ENCODE measurements around the gene OSBPL3. TPM values are rescaled to one million over a fixed set of nuclear protein-coding genes. Genes with fewer than 3 reads are reported as not detected.

OSBPL3 gene
- total RNA-seq, 4 donors from 2014 or later: 3.2 to 11.4 (median 6.4) TPM

DNA sequence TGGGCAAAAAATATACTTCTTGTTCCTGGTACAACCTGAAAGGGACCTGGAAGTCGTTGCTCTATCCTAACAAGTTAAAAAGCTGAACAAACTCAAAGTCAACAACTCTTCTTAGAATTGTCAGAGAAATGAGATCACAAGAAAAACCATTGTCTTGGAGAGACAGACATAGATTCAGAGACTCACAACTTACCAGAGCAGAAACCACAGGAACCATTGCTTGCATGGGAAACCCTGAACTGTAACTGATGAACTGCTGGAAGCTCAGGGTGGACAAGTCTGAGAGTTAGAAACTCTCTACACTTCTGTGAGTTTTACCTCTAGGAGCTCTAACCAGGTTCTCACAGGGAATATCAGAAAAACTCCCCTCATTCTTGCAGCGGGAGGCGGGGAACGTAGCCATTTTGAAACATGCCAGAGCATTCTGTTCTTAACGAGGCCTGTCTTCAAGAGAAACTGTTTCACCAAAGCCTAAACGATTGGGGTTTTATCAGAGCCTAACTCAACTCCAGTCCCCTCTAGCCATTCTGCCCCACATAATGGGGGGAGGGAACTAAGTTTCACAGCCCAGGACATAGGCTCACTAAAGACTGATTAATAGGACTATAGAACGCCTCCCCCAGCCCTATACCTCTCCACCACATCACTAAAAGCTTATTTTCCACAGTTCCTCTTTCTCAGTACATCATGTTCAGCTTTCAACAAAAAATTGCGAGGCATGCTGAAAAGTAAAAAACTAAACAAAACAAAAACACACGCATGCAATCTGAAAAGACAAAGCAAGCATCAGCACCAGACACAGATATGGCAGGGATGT is 210.8 kb downstream of the OSBPL3 start:
- ATAC-seq: no peak
- 52 to 76% methylated on average over 4 to 5 of the region's 9 CpGs for WGBS, 2 donors (ENCODE audit: low coverage in 1 of 2)

DNA sequence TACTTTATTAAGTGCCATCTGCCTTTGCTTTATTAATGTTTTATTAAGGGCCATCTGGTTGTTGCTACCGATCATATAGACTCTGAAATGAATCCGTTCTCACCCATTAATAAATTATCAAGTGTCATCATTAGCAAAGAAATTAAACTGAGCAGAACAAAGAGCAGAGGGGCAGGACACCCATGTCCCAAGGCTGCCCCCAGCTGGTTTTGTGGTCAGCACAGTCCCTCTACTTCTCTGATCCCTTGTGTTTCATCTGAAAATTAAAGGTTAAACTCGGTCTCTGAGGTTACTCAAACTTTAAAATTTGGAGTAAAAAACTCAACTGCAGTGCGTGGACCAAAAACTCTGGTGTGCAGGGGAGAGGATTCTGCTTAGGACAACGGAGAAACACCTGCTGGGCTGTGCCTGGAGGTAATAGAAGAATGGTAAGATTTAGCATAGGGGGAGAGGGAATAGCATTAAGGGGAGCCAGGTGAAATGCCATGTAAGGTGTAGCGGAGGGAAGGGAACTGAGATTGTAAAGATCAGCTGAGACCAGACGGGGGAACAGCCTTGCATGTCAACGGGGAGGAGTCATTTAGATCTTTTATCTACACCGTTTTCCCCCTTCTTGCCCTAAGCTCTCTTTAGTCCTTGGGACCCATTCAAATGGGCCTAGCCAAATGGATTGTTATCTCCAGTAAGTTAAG is 212.0 kb downstream of the OSBPL3 start:
- ATAC-seq: no peak
- WGBS, 2 donors (ENCODE audit: low coverage in 1 of 2): 61 to 66% methylated on average over 6 to 9 of the region's 9 CpGs
- no peaks in the 10 kb centered on the region for H3K36me3 ChIP-seq

More for the DNA sequence above, 210.8 kb downstream of the OSBPL3 start:
- H3K9me3 ChIP-seq: peaks cover 0 to 21% (median 0%) of the 10 kb centered on the region in 3 donors
- TF ChIP-seq POLR2A (IDR thresholded peaks at IDR 0.05): no peak
- TF ChIP-seq EP300 (IDR thresholded peaks at IDR 0.05): no peak
- TF ChIP-seq, protein P1, sequence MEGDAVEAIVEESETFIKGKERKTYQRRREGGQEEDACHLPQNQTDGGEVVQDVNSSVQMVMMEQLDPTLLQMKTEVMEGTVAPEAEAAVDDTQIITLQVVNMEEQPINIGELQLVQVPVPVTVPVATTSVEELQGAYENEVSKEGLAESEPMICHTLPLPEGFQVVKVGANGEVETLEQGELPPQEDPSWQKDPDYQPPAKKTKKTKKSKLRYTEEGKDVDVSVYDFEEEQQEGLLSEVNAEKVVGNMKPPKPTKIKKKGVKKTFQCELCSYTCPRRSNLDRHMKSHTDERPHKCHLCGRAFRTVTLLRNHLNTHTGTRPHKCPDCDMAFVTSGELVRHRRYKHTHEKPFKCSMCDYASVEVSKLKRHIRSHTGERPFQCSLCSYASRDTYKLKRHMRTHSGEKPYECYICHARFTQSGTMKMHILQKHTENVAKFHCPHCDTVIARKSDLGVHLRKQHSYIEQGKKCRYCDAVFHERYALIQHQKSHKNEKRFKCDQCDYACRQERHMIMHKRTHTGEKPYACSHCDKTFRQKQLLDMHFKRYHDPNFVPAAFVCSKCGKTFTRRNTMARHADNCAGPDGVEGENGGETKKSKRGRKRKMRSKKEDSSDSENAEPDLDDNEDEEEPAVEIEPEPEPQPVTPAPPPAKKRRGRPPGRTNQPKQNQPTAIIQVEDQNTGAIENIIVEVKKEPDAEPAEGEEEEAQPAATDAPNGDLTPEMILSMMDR (IDR thresholded peaks at IDR 0.05): no peak
- TF ChIP-seq POLR2AphosphoS5 (IDR thresholded peaks at IDR 0.05): no peak
- H3K27ac ChIP-seq: no peak overlapping the region
- no peaks in the 10 kb centered on the region for H3K27me3 ChIP-seq
- H3K36me3 ChIP-seq: no peaks in the 10 kb centered on the region
- H3K4me1 ChIP-seq: no peaks in the 10 kb centered on the region
- H3K4me3 ChIP-seq: no peak overlapping the region

DNA sequence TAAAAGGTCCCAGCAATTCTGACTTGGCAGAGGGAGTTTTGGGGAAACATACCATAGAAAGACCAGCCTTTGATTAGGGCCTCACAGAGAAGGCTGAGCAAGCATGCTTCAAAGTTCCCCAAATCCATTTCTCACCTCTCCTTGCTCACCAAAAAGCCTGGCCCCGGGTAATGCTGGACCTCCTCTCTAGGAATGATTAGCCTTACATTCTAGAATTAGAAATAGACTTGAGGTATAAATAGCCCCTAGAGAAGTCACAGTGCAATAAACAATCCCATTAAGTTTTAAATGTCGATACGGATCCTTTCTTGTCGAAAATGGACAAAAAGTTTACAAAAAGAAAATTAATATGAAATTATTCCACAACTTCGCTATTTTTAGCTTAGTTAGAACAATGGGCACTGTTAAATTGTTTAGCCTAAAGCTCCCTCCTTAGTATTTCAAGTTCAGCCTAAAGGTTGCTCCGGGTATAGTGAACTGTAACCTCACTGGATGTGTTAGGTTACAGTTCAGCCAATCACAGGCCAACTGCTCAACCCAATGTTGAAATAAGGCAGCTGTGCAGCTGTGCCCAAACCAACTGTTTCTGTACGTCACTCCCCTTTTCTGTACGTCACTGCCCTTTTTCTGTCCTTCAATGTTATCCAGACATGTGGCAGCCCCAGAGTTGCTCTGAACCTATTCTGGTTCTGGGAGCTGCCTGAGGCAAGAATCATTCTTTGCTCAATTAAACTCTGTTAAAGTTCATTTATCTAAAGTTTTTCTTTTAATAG is 214.8 kb downstream of the OSBPL3 start:
- no peaks in the 10 kb centered on the region for H3K27me3 ChIP-seq
- 45 to 50% methylated on average over 6 to 8 of the region's 8 CpGs for WGBS, 2 donors (ENCODE audit: low coverage in 1 of 2)
- H3K9me3 ChIP-seq: no peaks in the 10 kb centered on the region
- no peak overlapping the region for H3K27ac ChIP-seq
- no peak for ATAC-seq
- H3K36me3 ChIP-seq: no peaks in the 10 kb centered on the region
- H3K4me1 ChIP-seq: no peaks in the 10 kb centered on the region
- no peak for TF ChIP-seq POLR2AphosphoS5 (IDR thresholded peaks at IDR 0.05)
- TF ChIP-seq, protein P1 (IDR thresholded peaks at IDR 0.05): no peak
- TF ChIP-seq POLR2A (IDR thresholded peaks at IDR 0.05): no peak
- TF ChIP-seq EP300 (IDR thresholded peaks at IDR 0.05): no peak
- H3K4me3 ChIP-seq: no peak overlapping the region

More for the DNA sequence above, 212.0 kb downstream of the OSBPL3 start:
- H3K27ac ChIP-seq: no peak overlapping the region
- no peak overlapping the region for H3K4me3 ChIP-seq
- H3K27me3 ChIP-seq: no peaks in the 10 kb centered on the region
- TF ChIP-seq POLR2A (IDR thresholded peaks at IDR 0.05) (no peak), EP300 (IDR thresholded peaks at IDR 0.05) (no peak), POLR2AphosphoS5 (IDR thresholded peaks at IDR 0.05) (no peak)
- TF ChIP-seq, protein P1 (IDR thresholded peaks at IDR 0.05): no peak
- H3K4me1 ChIP-seq: no peaks in the 10 kb centered on the region
- H3K9me3 ChIP-seq: peaks cover 0 to 21% (median 0%) of the 10 kb centered on the region in 3 donors

DNA sequence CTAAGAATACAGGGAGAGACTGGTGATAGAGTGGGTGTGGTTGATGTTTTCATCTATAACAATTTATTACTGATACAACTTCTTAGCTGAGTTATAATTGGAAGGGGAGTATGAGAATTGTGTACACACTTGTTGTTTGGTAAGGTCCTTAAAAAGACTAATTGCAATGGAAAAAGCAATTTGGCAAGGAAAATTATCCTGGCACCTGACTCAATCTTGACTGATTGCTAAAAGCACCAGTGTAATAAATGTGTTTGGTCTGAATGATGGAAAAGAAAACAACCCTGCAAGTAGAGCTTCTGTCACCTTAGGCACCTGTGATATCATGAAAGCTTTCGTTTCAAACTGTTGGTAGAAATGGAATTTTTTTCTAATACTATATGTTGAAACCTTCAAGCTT is 216.0 kb downstream of the OSBPL3 start:
- ATAC-seq: no peak
- H3K9me3 ChIP-seq: no peaks in the 10 kb centered on the region
- no peaks in the 10 kb centered on the region for H3K4me1 ChIP-seq
- H3K4me3 ChIP-seq: no peak overlapping the region
- no peak overlapping the region for H3K27ac ChIP-seq
- no peaks in the 10 kb centered on the region for H3K27me3 ChIP-seq
- TF ChIP-seq, protein P1 (IDR thresholded peaks at IDR 0.05): no peak
- TF ChIP-seq POLR2AphosphoS5 (IDR thresholded peaks at IDR 0.05) (no peak), POLR2A (IDR thresholded peaks at IDR 0.05) (no peak), EP300 (IDR thresholded peaks at IDR 0.05) (no peak)
- no peaks in the 10 kb centered on the region for H3K36me3 ChIP-seq
- WGBS, 2 donors (ENCODE audit: low coverage in 1 of 2): 67 to 75% methylated on average over 1 of the region's 1 CpG

Measured in gastroesophageal sphincter (tissue), 4 donors.